HG02852 (cell line): ENCODE results near the gene PLEKHO2.

Experiments
- ATAC-seq: cut with Tn5 transposase; IDR thresholded peaks from one replicate; pipeline ENCODE4 v1.9.1; 2021; ENCODE audit warnings: mild to moderate bottlenecking, moderate library complexity; ENCODE audit not compliant: unreplicated experiment

Gene PLEKHO2

GRCh38 chr15:64911311-64912186 is 69.8 kb downstream of the PLEKHO2 start, which contains the start of gene ANKDD1A:
ANKDD1A (plus strand) TSS chr15:64911902; CDS start chr15:64911931, 29 bp downstream.
- no peak for ATAC-seq

GRCh38 chr15:64912379-64913325 is 70.9 kb downstream of the PLEKHO2 start:
- no peak for ATAC-seq

- no peak for ATAC-seq
Measured at GRCh38 chr15:64915518-64916227, 74.0 kb downstream of the PLEKHO2 start.

- no peak for ATAC-seq
Measured at GRCh38 chr15:64916365-64916764, 74.7 kb downstream of the PLEKHO2 start.

GRCh38 chr15:64917211-64917610 is 75.5 kb downstream of the PLEKHO2 start:
- no peak for ATAC-seq
